Loucy (cell line): Measurements from ENCODE around the gene C10orf62.

Experiments
- H2AFZ ChIP-seq: fragments of 200-600 bp; sonication (generic); 2 replicates; pipeline ENCODE4 v1.6.0; 2016; ENCODE audit warnings: antibody characterized with exemption, mild to moderate bottlenecking, low read length, moderate library complexity
- H3F3A ChIP-seq: fragments of 200-600 bp; 2 replicates; pipeline ENCODE4 v1.6.0; 2016; ENCODE audit warnings: antibody characterized with exemption, low read depth, mild to moderate bottlenecking
- H3K27me3 ChIP-seq: fragments of 200-600 bp; sonication (generic); 2 replicates; pipeline ENCODE4 v1.6.1; 2014; ENCODE audit warnings: low read length, mild to moderate bottlenecking; ENCODE audit not compliant: insufficient read depth, poor library complexity, severe bottlenecking
- H3K36me3 ChIP-seq: fragments of 200-600 bp; sonication (generic); 2 replicates; pipeline ENCODE4 v1.6.1; 2016; ENCODE audit warnings: low read length; ENCODE audit not compliant: insufficient read depth
- H3K4me1 ChIP-seq: fragments of 200-600 bp; sonication (generic); 2 replicates; pipeline ENCODE4 v1.5.1; 2014; ENCODE audit warnings: low read length, mild to moderate bottlenecking; ENCODE audit not compliant: insufficient read depth, poor library complexity, severe bottlenecking
- H3K4me2 ChIP-seq: fragments of 200-600 bp; sonication (generic); 2 replicates; pipeline ENCODE4 v1.6.0; 2014; ENCODE audit warnings: antibody characterized with exemption, low read length, low read depth, mild to moderate bottlenecking; ENCODE audit not compliant: poor library complexity, severe bottlenecking
- H3K4me3 ChIP-seq: fragments of 200-600 bp; sonication (generic); 2 replicates; pipeline ENCODE4 v1.5.1; 2014; ENCODE audit warnings: low read length, mild to moderate bottlenecking, mixed read lengths; ENCODE audit not compliant: poor library complexity, severe bottlenecking
- H3K79me2 ChIP-seq: fragments of 200-600 bp; sonication (generic); 2 replicates; pipeline ENCODE4 v1.6.1; 2014; ENCODE audit warnings: low read length; ENCODE audit not compliant: insufficient read depth
- H3K9ac ChIP-seq: fragments of 200-600 bp; sonication (generic); 2 replicates; pipeline ENCODE4 v1.6.0; 2014; ENCODE audit warnings: mild to moderate bottlenecking, low read depth, low read length, moderate library complexity; ENCODE audit not compliant: poor library complexity, severe bottlenecking
- H3K9me2 ChIP-seq: fragments of 200-600 bp; sonication (generic); replicated peaks from 2 replicates; pipeline ENCODE4 v1.6.1; 2016; ENCODE audit warnings: low read depth, low read length, mixed read lengths
- H3K9me3 ChIP-seq: fragments of 200-600 bp; sonication (generic); 2 replicates; pipeline ENCODE4 v1.6.1; 2014; ENCODE audit warnings: mild to moderate bottlenecking, antibody characterized with exemption, low read length, low read depth; ENCODE audit not compliant: insufficient read depth
- H4K20me1 ChIP-seq: fragments of 200-600 bp; sonication (generic); 2 replicates; pipeline ENCODE4 v1.6.0; 2014; ENCODE audit warnings: antibody characterized with exemption, low read length, mild to moderate bottlenecking; ENCODE audit not compliant: insufficient read depth, poor library complexity, severe bottlenecking
- CTCF ChIP-seq: fragments of 200-600 bp; sonication (generic); conservative IDR thresholded peaks from 2 replicates; pipeline ENCODE4 v1.5.1; 2014; ENCODE audit warnings: mild to moderate bottlenecking, antibody characterized with exemption, low read length
- EZH2phosphoT487 ChIP-seq: fragments of 200-600 bp; IDR thresholded peaks from 2 replicates; pipeline ENCODE4 v1.6.1; 2018; ENCODE audit warnings: antibody characterized with exemption, mild to moderate bottlenecking, moderate library complexity, borderline replicate concordance

The C10orf62 gene

GRCh38 chr10:97608991-97609561, 19.6 kb downstream of the C10orf62 start:
- TF ChIP-seq CTCF (no peak), EZH2phosphoT487 (no peak)
- Histone ChIP-seq H3K36me3 (no peaks in the 10 kb centered on the region), H3K4me3 (no peak overlapping the region), H4K20me1 (no peaks in the 10 kb centered on the region), H3K4me2 (no peak overlapping the region), H3K9me2 (no peaks in the 10 kb centered on the region), H2AFZ (no peak overlapping the region), H3K9me3 (no peaks in the 10 kb centered on the region), H3K4me1 (no peaks in the 10 kb centered on the region), H3K9ac (no peak overlapping the region), H3F3A (no peaks in the 10 kb centered on the region), H3K27me3 (no peaks in the 10 kb centered on the region), H3K79me2 (no peaks in the 10 kb centered on the region)

- no peaks in the 10 kb centered on the region for H3F3A ChIP-seq
- no peaks in the 10 kb centered on the region for H3K4me1 ChIP-seq
- 0 out of 2 replicates have a peak overlapping the region, but pooled peaks have one; percentile 21 for H2AFZ ChIP-seq
- H3K4me3 ChIP-seq: no peak overlapping the region
- no peaks in the 10 kb centered on the region for H3K36me3 ChIP-seq
- no peaks in the 10 kb centered on the region for H3K9me3 ChIP-seq
- H3K4me2 ChIP-seq: no peak overlapping the region
- no peaks in the 10 kb centered on the region for H3K79me2 ChIP-seq
- H3K9me2 ChIP-seq: no peaks in the 10 kb centered on the region
- H3K27me3 ChIP-seq: no peaks in the 10 kb centered on the region
- H4K20me1 ChIP-seq: no peaks in the 10 kb centered on the region
- no peak overlapping the region for H3K9ac ChIP-seq
- TF ChIP-seq CTCF (no peak), EZH2phosphoT487 (no peak)
Observed at GRCh38 chr10:97611473-97611872, 22.0 kb downstream of the C10orf62 start.

- H3K27me3 ChIP-seq: no peaks in the 10 kb centered on the region
- H4K20me1 ChIP-seq: no peaks in the 10 kb centered on the region
- no peaks in the 10 kb centered on the region for H3K4me1 ChIP-seq
- H3K9me2 ChIP-seq: no peaks in the 10 kb centered on the region
- H3F3A ChIP-seq: no peaks in the 10 kb centered on the region
- H3K4me2 ChIP-seq: no peak overlapping the region
- no peaks in the 10 kb centered on the region for H3K9me3 ChIP-seq
- peak overlapping the region; percentile 61; the same call in 1 of the 2 replicates for H2AFZ ChIP-seq
- TF ChIP-seq CTCF: peak; percentile 62
- no peak for TF ChIP-seq EZH2phosphoT487
- H3K36me3 ChIP-seq: no peaks in the 10 kb centered on the region
- H3K9ac ChIP-seq: no peak overlapping the region
- H3K4me3 ChIP-seq: no peak overlapping the region
- no peaks in the 10 kb centered on the region for H3K79me2 ChIP-seq
Observed at GRCh38 chr10:97612386-97612785, 22.9 kb downstream of the C10orf62 start.
